WERI-Rb-1 (cell line): ENCODE data around the gene CENPU.
A peak's percentile ranks its signal among the peaks of the same experiment; 100 is the strongest.

Experiments used
- DNase-seq: peaks from one replicate; pipeline ENCODE4 v3.0.0-alpha.2; 2020
- H3K27ac ChIP-seq: fragments of 250-450 bp; sonication (Bioruptor Pico); 2 replicates; pipeline ENCODE4 v1.5.1; 2020; ENCODE audit warnings: mild to moderate bottlenecking, moderate library complexity
- H3K27me3 ChIP-seq: fragments of 250-450 bp; sonication (Bioruptor Pico); 2 replicates; pipeline ENCODE4 v1.5.1; 2021; ENCODE audit warnings: mild to moderate bottlenecking, low read depth, moderate library complexity; ENCODE audit not compliant: insufficient read depth, severe bottlenecking
- H3K36me3 ChIP-seq: fragments of 250-450 bp; sonication (Bioruptor Pico); 2 replicates; pipeline ENCODE4 v1.5.1; 2020; ENCODE audit warnings: mild to moderate bottlenecking, moderate library complexity
- H3K4me3 ChIP-seq: 2 replicates; pipeline ENCODE4 v1.5.1; 2011; ENCODE audit warnings: low read depth, mild to moderate bottlenecking, control low read depth, low read length
- H3K9me3 ChIP-seq: fragments of 250-450 bp; sonication (Bioruptor Pico); 2 replicates; pipeline ENCODE4 v1.5.1; 2021; ENCODE audit warnings: mild to moderate bottlenecking, moderate library complexity; ENCODE audit not compliant: severe bottlenecking
- TF ChIP-seq, protein P1 (sequence below): IDR thresholded peaks from 2 replicates; pipeline ENCODE4 v1.5.1; 2011; ENCODE audit warnings: low read depth, mild to moderate bottlenecking, control low read depth, inconsistent platforms, low read length

CENPU gene

DNA sequence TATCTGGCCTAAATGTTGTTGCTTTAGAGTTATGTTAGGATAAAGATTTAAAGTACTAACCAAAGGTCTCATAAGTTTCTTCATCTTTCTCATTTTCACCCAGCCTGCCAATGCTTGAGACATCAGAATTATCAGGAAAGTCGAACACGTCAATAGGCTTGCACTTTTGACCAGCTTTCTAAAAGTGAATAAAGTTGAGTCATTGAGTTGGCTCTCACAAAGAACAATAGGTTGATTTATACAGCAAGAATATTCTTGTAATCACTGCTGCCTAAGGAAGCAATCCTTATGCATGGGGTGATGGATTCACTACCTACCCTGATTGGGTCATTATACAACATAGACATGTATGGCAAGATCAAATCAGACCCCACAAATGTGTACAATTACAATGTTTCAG lies 5.0 kb downstream of the CENPU start:
- Histone ChIP-seq H3K27ac (no peak overlapping the region), H3K9me3 (no peaks in the 10 kb centered on the region), H3K4me3 (no peak overlapping the region), H3K27me3 (no peaks in the 10 kb centered on the region), H3K36me3 (peaks cover 82% of the 10 kb centered on the region)
- no peak for DNase-seq
- TF ChIP-seq, protein P1, sequence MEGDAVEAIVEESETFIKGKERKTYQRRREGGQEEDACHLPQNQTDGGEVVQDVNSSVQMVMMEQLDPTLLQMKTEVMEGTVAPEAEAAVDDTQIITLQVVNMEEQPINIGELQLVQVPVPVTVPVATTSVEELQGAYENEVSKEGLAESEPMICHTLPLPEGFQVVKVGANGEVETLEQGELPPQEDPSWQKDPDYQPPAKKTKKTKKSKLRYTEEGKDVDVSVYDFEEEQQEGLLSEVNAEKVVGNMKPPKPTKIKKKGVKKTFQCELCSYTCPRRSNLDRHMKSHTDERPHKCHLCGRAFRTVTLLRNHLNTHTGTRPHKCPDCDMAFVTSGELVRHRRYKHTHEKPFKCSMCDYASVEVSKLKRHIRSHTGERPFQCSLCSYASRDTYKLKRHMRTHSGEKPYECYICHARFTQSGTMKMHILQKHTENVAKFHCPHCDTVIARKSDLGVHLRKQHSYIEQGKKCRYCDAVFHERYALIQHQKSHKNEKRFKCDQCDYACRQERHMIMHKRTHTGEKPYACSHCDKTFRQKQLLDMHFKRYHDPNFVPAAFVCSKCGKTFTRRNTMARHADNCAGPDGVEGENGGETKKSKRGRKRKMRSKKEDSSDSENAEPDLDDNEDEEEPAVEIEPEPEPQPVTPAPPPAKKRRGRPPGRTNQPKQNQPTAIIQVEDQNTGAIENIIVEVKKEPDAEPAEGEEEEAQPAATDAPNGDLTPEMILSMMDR: no peak

DNA sequence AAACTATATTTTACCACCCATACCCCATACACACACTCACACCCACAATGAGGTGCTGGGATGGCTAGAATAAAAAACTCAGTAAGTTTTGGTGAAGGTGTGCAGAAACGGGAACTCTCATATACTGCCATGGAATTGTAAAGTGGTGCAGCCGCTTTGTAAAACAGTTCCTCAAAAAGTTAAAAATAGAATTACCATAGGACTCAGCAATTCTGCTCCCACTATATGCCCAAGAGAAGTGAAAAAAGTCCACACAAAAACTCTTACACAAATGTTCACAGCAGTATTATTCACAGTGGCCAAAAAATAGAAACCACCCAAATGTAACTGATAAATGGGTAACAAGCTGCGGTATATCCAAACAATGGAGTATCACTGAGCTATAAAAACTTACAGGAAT lies 6.5 kb downstream of the CENPU start:
- TF ChIP-seq, protein P1: no peak
- DNase-seq: no peak
- Histone ChIP-seq H3K36me3 (peaks cover 88% of the 10 kb centered on the region), H3K27me3 (no peaks in the 10 kb centered on the region), H3K9me3 (no peaks in the 10 kb centered on the region), H3K27ac (no peak overlapping the region), H3K4me3 (no peak overlapping the region)

DNA sequence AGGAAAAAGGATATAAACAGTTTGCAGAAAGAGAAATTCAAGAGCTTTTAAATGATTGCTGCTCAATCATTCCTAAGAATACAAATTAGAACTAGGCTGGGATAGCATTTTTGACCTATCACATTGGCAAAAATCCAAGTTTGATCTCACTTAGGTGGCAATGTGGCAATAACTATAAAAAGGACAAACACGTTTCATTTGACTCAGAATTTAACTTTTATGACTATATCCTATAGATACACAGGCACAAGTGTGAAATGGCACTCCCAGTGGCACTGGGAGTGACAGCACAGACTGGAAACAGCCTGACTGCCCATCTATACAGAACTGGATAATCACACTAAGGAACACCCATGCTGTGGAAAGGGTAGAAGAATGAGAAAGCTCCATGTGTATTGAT lies 11.1 kb downstream of the CENPU start:
- no peaks in the 10 kb centered on the region for H3K9me3 ChIP-seq
- H3K27ac ChIP-seq: no peak overlapping the region
- H3K36me3 ChIP-seq: peaks cover 94% of the 10 kb centered on the region
- H3K27me3 ChIP-seq: no peaks in the 10 kb centered on the region
- TF ChIP-seq, protein P1: 0 out of 2 replicates have a peak, but pooled peaks have one; percentile 13
- DNase-seq: no peak
- H3K4me3 ChIP-seq: no peak overlapping the region

DNA sequence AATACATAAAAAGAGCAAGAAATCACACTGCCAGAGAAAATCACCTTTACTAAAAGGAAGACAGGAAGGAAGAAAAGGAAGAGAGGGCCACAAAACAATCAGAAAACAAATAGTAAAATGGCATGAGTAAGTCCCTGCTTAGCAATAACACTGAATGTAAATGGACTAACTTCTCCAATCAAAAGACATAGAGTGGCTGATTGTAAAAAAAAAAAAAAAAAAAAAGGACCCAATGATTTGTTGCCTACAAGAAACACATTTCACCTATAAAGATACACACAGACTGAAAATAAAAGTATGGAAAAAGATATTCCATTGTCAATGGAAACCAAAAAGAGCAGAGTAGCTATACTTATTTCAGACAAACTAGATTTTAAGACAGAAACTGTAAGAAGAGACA lies 12.6 kb downstream of the CENPU start:
- H3K4me3 ChIP-seq: no peak overlapping the region
- H3K36me3 ChIP-seq: peaks cover 97% of the 10 kb centered on the region
- TF ChIP-seq, protein P1: no peak
- H3K27me3 ChIP-seq: no peaks in the 10 kb centered on the region
- no peak for DNase-seq
- H3K27ac ChIP-seq: no peak overlapping the region
- no peaks in the 10 kb centered on the region for H3K9me3 ChIP-seq

DNA sequence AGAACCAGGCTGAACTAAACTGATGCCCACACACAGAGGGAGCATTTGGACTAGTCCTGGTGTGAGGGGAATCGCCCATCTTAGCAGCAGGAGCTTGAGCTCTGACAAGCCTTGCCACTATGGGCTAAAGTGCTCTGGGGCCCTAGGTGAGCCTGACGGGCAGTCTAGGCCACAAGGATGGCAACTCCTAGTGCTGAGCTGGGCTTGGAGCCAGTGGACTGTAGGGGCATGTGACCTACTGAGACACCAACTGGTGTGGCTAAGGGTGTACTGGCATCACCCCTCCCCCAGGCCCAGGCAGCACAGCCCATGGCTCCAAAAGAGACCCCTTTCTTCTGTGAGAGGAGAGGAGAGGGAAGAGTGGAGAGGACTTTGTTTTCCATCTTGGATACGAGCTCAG lies 14.5 kb downstream of the CENPU start:
- Histone ChIP-seq H3K9me3 (no peaks in the 10 kb centered on the region), H3K27me3 (no peaks in the 10 kb centered on the region), H3K27ac (no peak overlapping the region), H3K4me3 (no peak overlapping the region), H3K36me3 (peaks cover 98% of the 10 kb centered on the region)
- TF ChIP-seq, protein P1: no peak
- no peak for DNase-seq

DNA sequence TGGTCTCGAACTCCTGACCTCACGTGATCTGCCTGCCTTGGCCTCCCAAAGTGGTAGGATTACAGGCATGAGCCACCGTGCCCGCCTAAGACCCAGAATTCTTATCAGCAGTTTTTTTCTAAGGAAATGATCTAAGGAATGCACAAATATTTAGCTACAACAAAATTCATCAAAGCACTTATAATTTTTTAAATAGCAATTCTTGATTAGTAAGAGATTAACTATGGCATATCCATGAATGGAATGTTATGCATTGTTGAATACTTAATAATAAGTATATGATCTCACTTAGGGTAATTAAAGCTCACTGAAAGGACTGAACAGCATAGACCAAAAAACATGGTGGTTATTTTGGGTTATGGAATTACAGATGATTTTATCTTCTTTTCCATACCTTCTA lies 18.4 kb downstream of the CENPU start:
- TF ChIP-seq, protein P1: no peak
- H3K27me3 ChIP-seq: no peaks in the 10 kb centered on the region
- DNase-seq: no peak
- no peak overlapping the region for H3K4me3 ChIP-seq
- H3K27ac ChIP-seq: no peak overlapping the region
- H3K9me3 ChIP-seq: no peaks in the 10 kb centered on the region
- H3K36me3 ChIP-seq: peaks cover 100% of the 10 kb centered on the region
